MCF 10A (cell line): ENCODE results near the gene GPC5. TPM values are rescaled to one million over a fixed set of nuclear protein-coding genes. Genes with fewer than 3 reads are reported as not detected.
A peak's percentile ranks its signal among the peaks of the same experiment; 100 is the strongest.

Source experiments
- BruUV-seq: library from RNA; stranded (reverse); fragments of 400-500 nt; replicated peaks from 2 replicates; lab custom pipeline; 2021; lab: Mats Ljungman, UMichigan
- CTCF ChIA-PET: fragments of 300-600 bp; sonication (Branson Sonifier 250); formaldehyde crosslinking; extraction: SDS; loops from one replicate; lab custom pipeline; 2021; ENCODE audit warnings: antibody characterized with exemption, inconsistent platforms; lab: Yijun Ruan, JAX
- POLR2A ChIA-PET: fragments of 300-600, 350-650 bp; sonication (Branson Sonifier 250); formaldehyde crosslinking; extraction: SDS; loops from one replicate; lab custom pipeline; 2020; ENCODE audit warnings: antibody characterized with exemption, inconsistent platforms; lab: Yijun Ruan, JAX
- DNase-seq: peaks from one replicate; pipeline ENCODE4 v3.0.0-alpha.2; 2018; ENCODE audit not compliant: unreplicated experiment
- H3K27ac Mint-ChIP-seq: one replicate; pipeline ENCODE4 v1.8.0; 2022; ENCODE audit warnings: mild to moderate bottlenecking, low read depth, mixed read lengths; ENCODE audit not compliant: unreplicated experiment
- H3K27me3 Mint-ChIP-seq: one replicate; pipeline ENCODE4 v1.8.0; 2022; ENCODE audit warnings: mixed read lengths; ENCODE audit not compliant: insufficient read depth, unreplicated experiment
- H3K36me3 Mint-ChIP-seq: one replicate; pipeline ENCODE4 v1.8.0; 2022; ENCODE audit warnings: mild to moderate bottlenecking, moderate library complexity, mixed read lengths; ENCODE audit not compliant: insufficient read depth, unreplicated experiment
- H3K4me1 Mint-ChIP-seq: one replicate; pipeline ENCODE4 v1.8.0; 2022; ENCODE audit warnings: mixed read lengths; ENCODE audit not compliant: insufficient read depth, unreplicated experiment
- H3K4me3 Mint-ChIP-seq: one replicate; pipeline ENCODE4 v1.8.0; 2022; ENCODE audit warnings: mild to moderate bottlenecking, moderate library complexity, mixed read lengths; ENCODE audit not compliant: unreplicated experiment
- H3K9me3 Mint-ChIP-seq: one replicate; pipeline ENCODE4 v1.8.0; 2022; ENCODE audit warnings: mixed read lengths; ENCODE audit not compliant: unreplicated experiment
- intact Hi-C: fragments of 100-400 bp; cut with micrococcal nuclease; formaldehyde crosslinking; loops from 2 replicates; pipeline ENCODE4 v1.14.1; 2022
- total RNA-seq: library from RNA; stranded (reverse); gene quantifications from 2 replicates; pipeline ENCODE4 v1.2.3, GENCODE V29; 2022
- TF ChIP-seq, protein P1 (sequence below): fragments of 200-600 bp; IDR thresholded peaks from one replicate; pipeline ENCODE4 v1.8.0; 2022; ENCODE audit warnings: antibody characterized with exemption, mild to moderate bottlenecking; ENCODE audit not compliant: unreplicated experiment

Gene GPC5
- total RNA-seq, 1 experiment from 2014 or later: not detected

DNA sequence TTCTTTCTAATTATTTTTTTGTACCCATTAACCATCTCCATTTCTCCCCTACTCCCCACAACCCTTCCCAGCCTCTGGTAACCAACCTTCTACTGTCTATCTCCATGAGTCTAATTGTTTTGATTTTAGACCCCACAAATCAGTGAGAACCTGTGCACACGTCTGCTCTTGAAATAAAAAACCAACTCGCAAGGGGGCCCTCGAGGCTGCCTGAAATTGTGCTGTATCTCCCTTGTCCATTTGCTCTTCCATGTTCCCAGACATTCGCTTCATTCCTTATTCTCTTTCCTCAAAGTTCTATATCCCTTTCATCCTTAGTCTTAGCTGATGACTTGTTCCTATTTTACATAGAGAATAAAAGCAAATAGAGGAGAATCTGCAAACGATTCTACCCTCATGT lies 95.0 kb downstream of the GPC5 start:
- no peak overlapping the region for H3K4me3 Mint-ChIP-seq
- no TSS peak for BruUV-seq

DNA sequence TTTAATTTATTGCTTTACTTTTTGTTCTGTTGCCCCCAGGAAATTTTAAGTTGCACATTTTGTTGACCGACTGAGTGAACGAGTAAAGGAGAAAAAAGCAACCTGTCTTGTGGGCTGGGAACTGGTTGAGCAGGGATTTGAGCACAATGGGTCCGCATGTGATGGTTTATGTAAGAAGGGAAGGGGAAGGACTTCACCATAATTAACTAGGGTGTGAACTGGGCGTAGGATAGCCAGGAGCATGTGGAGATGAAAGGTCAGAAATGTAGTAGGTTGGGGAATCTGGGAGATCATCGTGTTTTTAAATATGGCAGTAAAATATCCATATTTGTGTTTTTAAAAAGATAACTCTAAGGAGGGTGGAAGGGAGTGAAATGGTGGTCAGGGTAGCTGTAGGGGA lies 99.9 kb downstream of the GPC5 start:
- peaks cover 63% of the 10 kb centered on the region for H3K27me3 Mint-ChIP-seq
- no peak overlapping the region for H3K4me3 Mint-ChIP-seq
- no peaks in the 10 kb centered on the region for H3K4me1 Mint-ChIP-seq
- no peak for DNase-seq
- no peaks in the 10 kb centered on the region for H3K36me3 Mint-ChIP-seq
- ChIA-PET POLR2A (no interaction called here), CTCF (no interaction called here)
- no peak overlapping the region for H3K27ac Mint-ChIP-seq
- intact Hi-C loops: no loop called here
- BruUV-seq: no TSS peak
- H3K9me3 Mint-ChIP-seq: no peaks in the 10 kb centered on the region
- TF ChIP-seq, protein P1, sequence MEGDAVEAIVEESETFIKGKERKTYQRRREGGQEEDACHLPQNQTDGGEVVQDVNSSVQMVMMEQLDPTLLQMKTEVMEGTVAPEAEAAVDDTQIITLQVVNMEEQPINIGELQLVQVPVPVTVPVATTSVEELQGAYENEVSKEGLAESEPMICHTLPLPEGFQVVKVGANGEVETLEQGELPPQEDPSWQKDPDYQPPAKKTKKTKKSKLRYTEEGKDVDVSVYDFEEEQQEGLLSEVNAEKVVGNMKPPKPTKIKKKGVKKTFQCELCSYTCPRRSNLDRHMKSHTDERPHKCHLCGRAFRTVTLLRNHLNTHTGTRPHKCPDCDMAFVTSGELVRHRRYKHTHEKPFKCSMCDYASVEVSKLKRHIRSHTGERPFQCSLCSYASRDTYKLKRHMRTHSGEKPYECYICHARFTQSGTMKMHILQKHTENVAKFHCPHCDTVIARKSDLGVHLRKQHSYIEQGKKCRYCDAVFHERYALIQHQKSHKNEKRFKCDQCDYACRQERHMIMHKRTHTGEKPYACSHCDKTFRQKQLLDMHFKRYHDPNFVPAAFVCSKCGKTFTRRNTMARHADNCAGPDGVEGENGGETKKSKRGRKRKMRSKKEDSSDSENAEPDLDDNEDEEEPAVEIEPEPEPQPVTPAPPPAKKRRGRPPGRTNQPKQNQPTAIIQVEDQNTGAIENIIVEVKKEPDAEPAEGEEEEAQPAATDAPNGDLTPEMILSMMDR: no peak

More for the DNA sequence above, 95.0 kb downstream of the GPC5 start:
- Mint-ChIP-seq H3K27ac (no peak overlapping the region), H3K9me3 (no peaks in the 10 kb centered on the region), H3K4me1 (no peaks in the 10 kb centered on the region), H3K36me3 (no peaks in the 10 kb centered on the region), H3K27me3 (peaks cover 53% of the 10 kb centered on the region)
- TF ChIP-seq, protein P1: no peak
- ChIA-PET CTCF (no interaction called here), POLR2A (no interaction called here)
- intact Hi-C loops: no loop called here
- DNase-seq: peak; percentile 5

DNA sequence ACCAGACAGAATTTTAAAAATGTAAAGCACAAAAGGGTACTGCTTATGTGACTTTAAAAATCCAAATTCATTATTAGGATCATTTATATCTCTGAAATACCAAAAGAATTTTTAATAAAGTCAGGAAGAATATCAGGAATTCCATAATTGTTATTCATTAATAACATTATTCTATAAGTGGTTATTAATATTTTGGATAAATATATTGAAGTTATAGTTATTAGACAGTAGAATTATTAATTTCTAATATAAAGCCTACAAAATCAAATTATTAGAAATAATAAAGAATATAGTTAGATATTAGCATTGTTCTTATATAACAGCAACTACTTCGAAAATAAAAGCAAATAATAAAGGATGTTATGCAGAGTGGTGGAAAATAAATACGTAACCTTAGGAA lies 105.8 kb downstream of the GPC5 start:
- TF ChIP-seq, protein P1: no peak
- Mint-ChIP-seq H3K4me1 (no peaks in the 10 kb centered on the region), H3K9me3 (no peaks in the 10 kb centered on the region), H3K4me3 (no peak overlapping the region), H3K27me3 (peaks cover 16% of the 10 kb centered on the region), H3K27ac (no peak overlapping the region), H3K36me3 (no peaks in the 10 kb centered on the region)
- POLR2A ChIA-PET: no interaction called here
- intact Hi-C loops: no loop called here
- BruUV-seq: no TSS peak
- DNase-seq: no peak
- CTCF ChIA-PET: no interaction called here

DNA sequence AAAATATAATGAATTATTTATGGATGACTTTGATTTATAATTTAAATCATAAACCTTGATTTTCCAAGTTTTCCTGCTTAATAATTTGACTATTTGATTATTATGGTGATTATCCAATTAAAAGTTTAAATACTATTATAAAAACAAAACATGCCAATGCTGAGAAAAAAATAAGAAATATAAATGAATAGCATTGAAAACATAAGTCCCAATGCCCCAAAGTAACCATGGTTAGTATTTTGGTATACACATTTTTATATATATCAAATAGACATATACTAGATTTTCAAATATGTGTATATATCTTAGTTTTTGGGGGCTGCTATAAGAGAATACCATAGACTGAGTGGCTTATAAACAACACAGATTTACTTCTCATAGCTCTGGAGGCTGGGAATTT lies 108.3 kb downstream of the GPC5 start:
- Mint-ChIP-seq H3K36me3 (no peaks in the 10 kb centered on the region), H3K4me1 (no peaks in the 10 kb centered on the region), H3K27me3 (peaks cover 20% of the 10 kb centered on the region), H3K4me3 (no peak overlapping the region), H3K9me3 (no peaks in the 10 kb centered on the region), H3K27ac (no peak overlapping the region)
- no peak for DNase-seq
- no TSS peak for BruUV-seq
- intact Hi-C loops: no loop called here
- ChIA-PET POLR2A (no interaction called here), CTCF (interaction anchor here (0.6 kb wide), 1 partner anchor 72 kb away, joined by 3 read pairs; no protein-coding TSS in a partner anchor)
- TF ChIP-seq, protein P1: no peak
